H1 (cell line): ENCODE measurements around the gene MAOB. TPM values are rescaled to one million over a fixed set of nuclear protein-coding genes. Genes with fewer than 3 reads are reported as not detected.

Source experiments
- CTCF ChIA-PET: fragments of 300-600 bp; sonication (Branson Sonifier 250); formaldehyde crosslinking; loops from one replicate; lab custom pipeline; 2021; ENCODE audit not compliant: partially characterized antibody; lab: Charles Lee
- POLR2A ChIA-PET: fragments of 300-600 bp; sonication (Branson Sonifier 250); formaldehyde crosslinking; loops from one replicate; lab custom pipeline; 2021; ENCODE audit warnings: inconsistent platforms; ENCODE audit not compliant: partially characterized antibody; lab: Charles Lee
- DNase-seq, 2 experiments: peaks; one replicate each; pipeline versions ENCODE4 v3.0.0 to v3.0.0-alpha.2; 2010 to 2022; ENCODE audit warnings: low spot score in 2 of 2, low read depth in 1 of 2, mixed read lengths in 1 of 2
- FAIRE-seq: peaks from 2 replicates; lab custom pipeline; 2011; peaks lifted over from hg19 to GRCh38; lab: Jason Lieb, UNC
- H2AFZ ChIP-seq: 2 replicates; pipeline ENCODE4 v1.8.1; 2012; ENCODE audit warnings: low read length, inconsistent platforms
- H2AK5ac ChIP-seq: 2 replicates; pipeline ENCODE4 v1.6.1; 2013; ENCODE audit warnings: low read depth, low read length
- H2BK120ac ChIP-seq: replicated peaks from 2 replicates; pipeline ENCODE3; 2013; ENCODE audit warnings: low read depth, low read length, inconsistent platforms
- H2BK12ac ChIP-seq: 2 replicates; pipeline ENCODE4 v1.6.1; 2013; ENCODE audit warnings: low read depth, low read length
- H2BK15ac ChIP-seq: 2 replicates; pipeline ENCODE4 v1.6.1; 2013; ENCODE audit warnings: low read length
- H2BK20ac ChIP-seq: 2 replicates; pipeline ENCODE4 v1.6.1; 2013; ENCODE audit warnings: low read length
- H2BK5ac ChIP-seq: 2 replicates; pipeline ENCODE4 v1.6.1; 2013; ENCODE audit warnings: low read depth, low read length
- H3K14ac ChIP-seq: 2 replicates; pipeline ENCODE4 v1.6.1; 2013; ENCODE audit warnings: inconsistent platforms; ENCODE audit not compliant: insufficient read length
- H3K18ac ChIP-seq: 2 replicates; pipeline ENCODE4 v1.6.1; 2013; ENCODE audit warnings: low read length; ENCODE audit errors: extremely low read depth
- H3K23ac ChIP-seq: 2 replicates; pipeline ENCODE4 v1.6.1; 2013; ENCODE audit warnings: inconsistent platforms; ENCODE audit not compliant: insufficient read length
- H3K23me2 ChIP-seq: 2 replicates; pipeline ENCODE4 v1.6.1; 2013; ENCODE audit warnings: low read depth, low read length
- H3K27ac ChIP-seq: 2 replicates; pipeline ENCODE4 v1.6.1; 2011; ENCODE audit warnings: low read depth, low read length, inconsistent platforms
- H3K27me3 ChIP-seq, 4 experiments: replicated peaks in 1 of 4; 1 replicate in 1 of 4; 2 replicates in 3 of 4; pipeline versions ENCODE4 v1.6.1 to v1.8.1; 2011 to 2013; ENCODE audit warnings: low read length in 3 of 4, mild to moderate bottlenecking in 3 of 4, inconsistent platforms in 2 of 4, mixed read lengths in 2 of 4, moderate library complexity in 1 of 4; ENCODE audit not compliant: control insufficient read depth in 3 of 4, insufficient read depth in 3 of 4; ENCODE audit errors: extremely low read depth in 1 of 4
- H3K36me3 ChIP-seq, 4 experiments: 2 replicates each; pipeline versions ENCODE4 v1.6.1 to v1.8.1; 2011 to 2013; ENCODE audit warnings: mild to moderate bottlenecking in 4 of 4, low read length in 3 of 4, moderate library complexity in 2 of 4, control low read depth in 1 of 4, inconsistent platforms in 1 of 4; ENCODE audit not compliant: insufficient read depth in 4 of 4, control insufficient read depth in 2 of 4
- H3K4ac ChIP-seq: replicated peaks from 2 replicates; pipeline ENCODE3; 2013; ENCODE audit warnings: low read length, low read depth, mixed read lengths, inconsistent platforms; ENCODE audit not compliant: insufficient read length
- H3K4me1 ChIP-seq, 4 experiments: replicated peaks in 1 of 4; 1 replicate in 1 of 4; 2 replicates in 3 of 4; pipeline versions ENCODE4 v1.6.1 to v1.8.1; 2011 to 2013; ENCODE audit warnings: low read length in 3 of 4, inconsistent platforms in 2 of 4, mixed read lengths in 1 of 4; ENCODE audit not compliant: insufficient read depth in 4 of 4, control insufficient read depth in 3 of 4
- H3K4me2 ChIP-seq, 2 experiments: 2 replicates each; pipeline versions ENCODE4 v1.6.1 to v1.8.1; 2011 to 2013; ENCODE audit warnings: low read depth in 2 of 2, low read length in 2 of 2, control low read depth in 1 of 2, inconsistent platforms in 1 of 2, mild to moderate bottlenecking in 1 of 2; ENCODE audit not compliant: insufficient read depth in 1 of 2
- H3K4me3 ChIP-seq, 4 experiments: fragments of 200-600, 300-600 bp in 1 of 4; sonication (generic), shearing (Covaris generic), sonication (Bioruptor Twin) in 1 of 4; 2 replicates each; pipeline versions ENCODE4 v1.5.1 to v1.8.1; 2011 to 2016; ENCODE audit warnings: low read length in 4 of 4, low read depth in 3 of 4, control low read depth in 2 of 4, inconsistent platforms in 2 of 4, mild to moderate bottlenecking in 2 of 4, mixed read lengths in 1 of 4, moderate library complexity in 1 of 4; ENCODE audit not compliant: insufficient read depth in 2 of 4; ENCODE audit errors: extremely low read depth in 1 of 4
- H3K56ac ChIP-seq: replicated peaks from 2 replicates; pipeline ENCODE3; 2013; ENCODE audit warnings: low read depth, mild to moderate bottlenecking, mixed read lengths, low read length, inconsistent platforms; ENCODE audit not compliant: insufficient read length
- H3K79me1 ChIP-seq: 2 replicates; pipeline ENCODE4 v1.6.1; 2013; ENCODE audit warnings: low read depth, low read length, control low read depth
- H3K79me2 ChIP-seq, 2 experiments: 2 replicates each; pipeline versions ENCODE4 v1.6.1 to v1.8.1; 2012 to 2013; ENCODE audit warnings: low read length in 2 of 2, mild to moderate bottlenecking in 2 of 2, inconsistent platforms in 1 of 2; ENCODE audit not compliant: insufficient read depth in 2 of 2, control insufficient read depth in 1 of 2
- H3K9ac ChIP-seq, 4 experiments: replicated peaks in 1 of 4; 1 replicate in 1 of 4; 2 replicates in 3 of 4; pipeline versions ENCODE4 v1.6.1 to v1.8.1; 2011 to 2013; ENCODE audit warnings: low read depth in 3 of 4, low read length in 3 of 4, control low read depth in 2 of 4, mild to moderate bottlenecking in 2 of 4, moderate library complexity in 2 of 4, inconsistent platforms in 1 of 4; ENCODE audit errors: extremely low read depth in 1 of 4
- H3K9me3 ChIP-seq, 2 experiments: 2 replicates each; pipeline versions ENCODE4 v1.6.1 to v1.8.1; 2012 to 2013; ENCODE audit warnings: mild to moderate bottlenecking in 2 of 2, moderate library complexity in 2 of 2, control low read depth in 1 of 2, inconsistent platforms in 1 of 2, low read depth in 1 of 2, low read length in 1 of 2, mixed read lengths in 1 of 2; ENCODE audit not compliant: insufficient read depth in 2 of 2
- H4K20me1 ChIP-seq, 2 experiments: replicated peaks in 1 of 2; 2 replicates each; pipeline versions ENCODE3 to v1.8.1; 2011 to 2013; ENCODE audit warnings: inconsistent platforms in 2 of 2, low read length in 2 of 2, mild to moderate bottlenecking in 1 of 2; ENCODE audit not compliant: insufficient read depth in 2 of 2, control insufficient read depth in 1 of 2
- H4K5ac ChIP-seq: 2 replicates; pipeline ENCODE4 v1.6.1; 2013; ENCODE audit warnings: low read length, low read depth, mixed read lengths, inconsistent platforms; ENCODE audit not compliant: insufficient read length
- H4K8ac ChIP-seq: 2 replicates; pipeline ENCODE4 v1.8.0; 2013; ENCODE audit warnings: mild to moderate bottlenecking, moderate library complexity, low read length, inconsistent platforms; ENCODE audit not compliant: insufficient read depth; ENCODE audit errors: extremely low read depth
- H4K91ac ChIP-seq: replicated peaks from 2 replicates; pipeline ENCODE3; 2013; ENCODE audit warnings: low read length, mixed read lengths, inconsistent platforms; ENCODE audit not compliant: insufficient read length
- ATF3 ChIP-seq: IDR thresholded peaks from 2 replicates; pipeline ENCODE4 v1.6.1; 2011; ENCODE audit warnings: low read depth, mild to moderate bottlenecking, low read length; ENCODE audit not compliant: insufficient read depth
- BRCA1 ChIP-seq: IDR thresholded peaks from 2 replicates; pipeline ENCODE4 v1.6.1; 2012; ENCODE audit warnings: low read depth, low read length, improper control_type of control experiment
- E2F6 ChIP-seq: IDR thresholded peaks from 2 replicates; pipeline ENCODE4 v1.6.1; 2012; ENCODE audit warnings: inconsistent platforms
- GTF2F1 ChIP-seq: IDR thresholded peaks from 2 replicates; pipeline ENCODE4 v1.6.1; 2012; ENCODE audit warnings: low read depth, low read length, improper control_type of control experiment, borderline replicate concordance
- JUN ChIP-seq: IDR thresholded peaks from 2 replicates; pipeline ENCODE4 v1.6.1; 2011; ENCODE audit warnings: low read depth, mild to moderate bottlenecking, improper control_type of control experiment, low read length
- KDM1A ChIP-seq: fragments of 200-600, 300-600 bp; sonication (generic); IDR thresholded peaks from 2 replicates; pipeline ENCODE4 v1.7.1; 2016; ENCODE audit warnings: mild to moderate bottlenecking, low read length, borderline replicate concordance
- KDM4A ChIP-seq: IDR thresholded peaks from one replicate; pipeline ENCODE4 v1.7.1; 2012; ENCODE audit warnings: low read depth, mild to moderate bottlenecking, moderate library complexity, low read length, inconsistent platforms; ENCODE audit not compliant: severe bottlenecking
- MAX ChIP-seq: IDR thresholded peaks from 2 replicates; pipeline ENCODE4 v1.6.1; 2012; ENCODE audit warnings: inconsistent platforms
- SAP30 ChIP-seq: fragments of 300-600 bp; sonication (generic); IDR thresholded peaks from 2 replicates; pipeline ENCODE4 v1.7.1; 2012; ENCODE audit warnings: low read length, moderate library complexity, mild to moderate bottlenecking, inconsistent platforms; ENCODE audit not compliant: insufficient read depth, insufficient replicate concordance
- SRF ChIP-seq: IDR thresholded peaks from 2 replicates; pipeline ENCODE4 v1.6.1; 2011; ENCODE audit warnings: mild to moderate bottlenecking, low read depth, low read length, moderate library complexity
- TAF1 ChIP-seq: IDR thresholded peaks from 2 replicates; pipeline ENCODE4 v1.6.1; 2011; ENCODE audit warnings: mild to moderate bottlenecking, low read depth, low read length
- TAF7 ChIP-seq: optimal IDR thresholded peaks from 2 replicates; pipeline ENCODE3; 2011; ENCODE audit warnings: low read depth, mild to moderate bottlenecking, inconsistent platforms, low read length, moderate library complexity, borderline replicate concordance
- WGBS, 2 experiments: shearing (Covaris generic) in 1 of 2; methylation state at CpG; one replicate each; pipeline versions ENCODE4 v1.1.6 to v1.1.7; 2013 to 2015; ENCODE audit warnings: low lambda C conversion rate in 2 of 2, mixed read lengths in 2 of 2, inconsistent platforms in 1 of 2, low coverage in 1 of 2, missing lambda C conversion rate in 1 of 2; ENCODE audit not compliant: insufficient replicate concordance in 2 of 2, insufficient coverage in 1 of 2, insufficient read length in 1 of 2; ENCODE audit errors: extremely low coverage in 1 of 2, missing lambda C conversion rate in 1 of 2; 5-methylcytosine and 5-hydroxymethylcytosine counted together
- polyA plus RNA-seq, 7 experiments: library from polyadenylated mRNA; depleted of rRNA in 3 of 7; stranded (reverse) in 5 of 7; unstranded in 2 of 7; fragments of >200 nt in 5 of 7; fragments of 200-250 nt in 2 of 7; gene quantifications; 1 replicate in 5 of 7; 2 replicates in 1 of 7; 4 replicates in 1 of 7; pipeline versions ENCODE4 v1.2.1 to v1.2.3, GENCODE V29; 2011 to 2013; ENCODE audit warnings: missing spikeins in 2 of 7, mixed read lengths in 2 of 7
- total RNA-seq: library from RNA; stranded (reverse); fragmentation: NEBNext Ultra II Directional; extraction: Animal tissue kit (Norgen Biotek cat#: 25700); gene quantifications from 2 replicates; pipeline ENCODE4 v1.2.1, GENCODE V29; 2021

The MAOB gene
- total and polyA plus RNA-seq, 2 of the 8 experiments (the other 6 are each of a cell fraction or from before 2014, with no cell fraction given), result 0.73 to 1.1 TPM

DNA sequence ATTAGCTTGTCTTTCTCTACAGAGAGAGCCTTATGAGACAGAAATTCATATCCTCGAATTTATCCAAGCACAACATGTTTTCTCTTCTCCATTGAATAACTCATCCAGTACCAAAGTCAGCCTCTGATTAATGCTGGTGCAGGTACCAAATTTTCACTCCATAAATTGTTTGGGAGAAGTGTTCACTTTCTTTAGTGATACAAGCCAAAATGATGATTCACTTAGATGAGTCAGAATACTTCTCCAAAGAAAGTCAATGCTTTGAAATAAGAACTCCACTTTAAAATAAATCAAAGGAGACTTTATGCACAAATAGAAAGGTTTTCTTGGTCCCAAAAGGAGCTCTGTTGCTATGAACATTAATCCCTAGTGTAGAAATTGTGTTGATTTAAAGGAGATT lies 60.2 kb downstream of the MAOB start:
- H3K14ac ChIP-seq, result no peak overlapping the region
- no peak overlapping the region for H3K9ac ChIP-seq
- H2BK120ac ChIP-seq, result no peak overlapping the region
- no peaks in the 10 kb centered on the region for H3K79me1 ChIP-seq
- no peaks in the 10 kb centered on the region for H3K9me3 ChIP-seq
- no peak overlapping the region for H2AFZ ChIP-seq
- no peaks in the 10 kb centered on the region for H3K79me2 ChIP-seq
- no peak overlapping the region for H3K56ac ChIP-seq
- H3K23ac ChIP-seq, result no peak overlapping the region
- no peak overlapping the region for H3K27ac ChIP-seq
- no peaks in the 10 kb centered on the region for H3K23me2 ChIP-seq
- H3K4me3 ChIP-seq, result no peak overlapping the region
- H4K8ac ChIP-seq, result no peak overlapping the region
- no peaks in the 10 kb centered on the region for H4K20me1 ChIP-seq
- H3K27me3 ChIP-seq, result no peaks in the 10 kb centered on the region
- no peak overlapping the region for H4K91ac ChIP-seq
- FAIRE-seq (no peak), DNase-seq (no peak)
- H2BK15ac ChIP-seq, result no peak overlapping the region
- H2BK5ac ChIP-seq, result no peak overlapping the region
- WGBS, 2 experiments, result 100% methylated on average over 1 of the region's 1 CpG; no CpG with 5 or more reads in 1 of the 2 experiments
- ChIA-PET CTCF (interaction anchor here (0.6 kb wide), 1 partner anchor 26 kb away, joined by 3 read pairs; no protein-coding TSS in a partner anchor), POLR2A (no interaction called here)
- H3K36me3 ChIP-seq, result no peaks in the 10 kb centered on the region
- no peak overlapping the region for H2BK12ac ChIP-seq
- no peak overlapping the region for H3K4ac ChIP-seq
- no peak overlapping the region for H3K18ac ChIP-seq
- H2BK20ac ChIP-seq, result no peak overlapping the region
- H4K5ac ChIP-seq, result no peak overlapping the region
- no peaks in the 10 kb centered on the region; a peak in 1 of 7 replicates for H3K4me1 ChIP-seq
- no peak overlapping the region for H2AK5ac ChIP-seq
- no peak overlapping the region for H3K4me2 ChIP-seq
- TF ChIP-seq TAF1 (no peak), ATF3 (no peak), KDM1A (no peak), KDM4A (no peak), SAP30 (no peak), BRCA1 (no peak), TAF7 (no peak), JUN (no peak), SRF (no peak), MAX (no peak), GTF2F1 (no peak), E2F6 (no peak)
